ENCODE measurements around the gene ATP2A1. TPM values are rescaled to one million over a fixed set of nuclear protein-coding genes. Genes with fewer than 3 reads are reported as not detected.

ATP2A1 gene
- total and polyA plus RNA-seq, 2 of the 4 experiments (the other 2 are of a cell fraction): under 0.01 to 0.63 TPM

DNA sequence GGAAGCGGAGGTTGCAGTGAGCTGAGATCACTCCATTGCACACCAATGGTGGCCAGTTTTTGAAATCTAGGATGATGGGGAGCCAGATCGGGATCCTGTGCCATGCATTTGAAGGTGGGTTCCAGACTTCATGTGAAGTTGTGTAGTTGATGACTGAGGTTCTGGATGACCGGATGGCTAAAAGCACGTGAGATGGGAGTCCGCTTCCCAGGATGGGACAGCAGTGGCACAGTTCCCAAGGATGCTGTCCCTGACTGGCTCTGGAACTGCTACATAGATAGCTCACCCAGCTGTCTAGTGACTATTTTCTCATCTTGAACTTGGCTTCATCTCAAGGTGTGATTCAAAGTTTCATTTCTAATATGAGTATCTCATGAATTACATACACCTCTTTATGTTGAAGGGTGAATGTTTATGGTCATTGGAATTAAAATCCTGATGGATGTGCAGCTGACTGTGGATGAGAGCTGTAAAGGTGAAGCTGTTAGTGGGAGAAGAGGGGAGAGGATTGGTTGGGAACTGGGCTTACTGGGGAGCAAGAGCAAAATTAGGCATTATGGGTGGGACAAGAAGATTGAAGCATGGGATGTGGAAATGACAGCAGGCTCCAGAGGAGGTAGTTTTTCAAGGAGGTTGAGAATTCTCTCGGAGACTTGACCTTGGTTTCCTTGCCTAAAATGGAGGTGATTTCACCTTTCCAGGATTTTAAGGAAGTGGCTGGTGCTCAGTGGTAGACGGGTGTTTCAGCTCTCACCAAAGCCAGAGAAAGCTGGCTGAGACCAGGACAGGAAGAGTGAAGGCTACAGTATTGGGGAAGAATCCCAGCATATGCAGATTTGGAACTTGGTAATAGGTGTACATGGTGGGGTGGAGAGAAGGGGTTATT is 40.4 kb upstream of the ATP2A1 start:
- H3K36me3 ChIP-seq (ENCODE audit: control insufficient read depth, insufficient read depth, low read length): peaks cover 66% of the 10 kb centered on the region
- dilution Hi-C loops (cut with HindIII; ENCODE audit: low sequenced_read_pairs, unreplicated experiment) (no loop called here), in situ Hi-C loops (cut with MboI; ENCODE audit: low sequenced_read_pairs) (no loop called here)

More for the DNA sequence above, 40.4 kb upstream of the ATP2A1 start:
- Histone ChIP-seq H2BK5ac (ENCODE audit: low read depth, low read length, poor library complexity, severe bottlenecking) (no peak overlapping the region), H3K18ac (ENCODE audit: low read depth, low read length) (no peak overlapping the region), H3K4me2 (ENCODE audit: low read depth, low read length) (no peak overlapping the region), H2AFZ (replicated peaks; ENCODE audit: low read length, poor library complexity) (no peak overlapping the region), H4K5ac (ENCODE audit: low read depth, low read length) (no peak overlapping the region), H3K27me3 (ENCODE audit: control insufficient read depth, insufficient read depth, low read length) (no peaks in the 10 kb centered on the region), H3K4ac (ENCODE audit: low read depth, low read length) (no peak overlapping the region), H2BK15ac (ENCODE audit: low read depth, low read length) (no peak overlapping the region), H3K4me3 (ENCODE audit: insufficient read depth, low read depth, low read length) (no peak overlapping the region), H3K9me3 (ENCODE audit: control insufficient read depth, insufficient read depth, low read length) (no peaks in the 10 kb centered on the region), H2AK5ac (ENCODE audit: low read depth, low read length) (no peak overlapping the region), H3K4me1 (ENCODE audit: control insufficient read depth, insufficient read depth, low read length) (no peaks in the 10 kb centered on the region), H2BK20ac (ENCODE audit: low read depth, low read length) (no peak overlapping the region), H2AK9ac (replicated peaks; ENCODE audit: low read depth, low read length, poor library complexity) (no peak overlapping the region), H3K9ac (ENCODE audit: low read depth, low read length) (no peak overlapping the region), H4K91ac (ENCODE audit: insufficient read depth, low read depth, low read length) (no peak overlapping the region), H3K23ac (ENCODE audit: low read depth, low read length) (no peak overlapping the region), H3K27ac (ENCODE audit: insufficient read depth, low read length) (no peak overlapping the region), H2BK120ac (ENCODE audit: low read depth, low read length) (no peak overlapping the region), H4K20me1 (ENCODE audit: insufficient read depth, low read length) (peaks cover 26% of the 10 kb centered on the region; the same call in 1 of the 2 replicates), H3K79me1 (ENCODE audit: low read depth in 1 of 2, low read length in 2 of 2) (peaks cover 7 to 21% of the 10 kb centered on the region in 2 experiments), H4K8ac (ENCODE audit: low read depth in 2 of 2, low read length in 2 of 2) (no peak overlapping the region), H3K9me1 (ENCODE audit: insufficient read depth, low read length) (no peaks in the 10 kb centered on the region), H3K14ac (replicated peaks; ENCODE audit: low read depth, low read length) (no peak overlapping the region), H3K56ac (ENCODE audit: extremely low read depth, insufficient read depth, low read length) (no peak overlapping the region)
- intact Hi-C loops (cut with micrococcal nuclease): no loop called here
- 100% methylated on average over 2 of the region's 7 CpGs; no CpG with 5 or more reads in 1 of the 2 experiments for WGBS, 2 experiments (ENCODE audit: extremely low coverage in 2 of 2, insufficient read length in 1 of 2)
- ChIA-PET POLR2A (ENCODE audit: unreplicated experiment) (no interaction called here), CTCF (no interaction called here)
- TF ChIP-seq MAZ (IDR thresholded peaks at IDR 0.05; ENCODE audit: borderline replicate concordance, low read depth, low read length) (no peak), RFX5 (IDR thresholded peaks at IDR 0.05; ENCODE audit: low read depth, low read length) (no peak), CEBPB (IDR thresholded peaks at IDR 0.05; ENCODE audit: low read depth, low read length) (no peak), RAD21 (IDR thresholded peaks at IDR 0.05; ENCODE audit: low read length) (no peak), CHD1 (IDR thresholded peaks at IDR 0.05; ENCODE audit: low read depth, low read length) (no peak)
- no TSS peak for BruUV-seq (replicated peaks)
- DNase-seq (no peak), ATAC-seq (ENCODE audit: low read depth) (no peak)
